HG03060 (cell line): ENCODE results near the gene IFNE.
A peak's percentile ranks its signal among the peaks of the same experiment; 100 is the strongest.
"Not testable (repeated sequence)": the region's sequence is repeated elsewhere in the genome, so short reads cannot be mapped to it uniquely, and the experiment has no call there.

ENCODE experiments used
- ATAC-seq: cut with Tn5 transposase; IDR thresholded peaks from one replicate; pipeline ENCODE4 v1.9.1; 2021; ENCODE audit warnings: low read depth, moderate number of reproducible peaks; ENCODE audit not compliant: unreplicated experiment

IFNE gene

DNA sequence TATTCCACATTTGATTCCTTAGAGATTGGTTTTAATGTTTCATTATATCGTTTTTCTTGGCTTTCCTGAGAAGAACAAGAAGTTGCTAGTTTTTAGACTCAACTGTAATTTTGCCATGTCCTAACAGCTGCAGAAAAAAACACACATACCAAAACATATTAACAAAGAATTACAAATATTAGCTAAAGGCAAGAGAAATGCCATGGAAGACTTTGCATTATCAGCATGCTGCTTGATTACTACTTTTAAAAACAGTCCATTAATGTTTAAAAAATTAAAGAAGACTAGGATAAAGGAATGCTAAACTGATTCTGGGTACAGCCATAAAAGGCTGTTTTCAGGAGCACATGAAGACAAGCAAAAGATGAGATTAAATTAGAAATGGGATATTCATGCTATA is 20.5 kb upstream of the IFNE start:
- no peak for ATAC-seq

DNA sequence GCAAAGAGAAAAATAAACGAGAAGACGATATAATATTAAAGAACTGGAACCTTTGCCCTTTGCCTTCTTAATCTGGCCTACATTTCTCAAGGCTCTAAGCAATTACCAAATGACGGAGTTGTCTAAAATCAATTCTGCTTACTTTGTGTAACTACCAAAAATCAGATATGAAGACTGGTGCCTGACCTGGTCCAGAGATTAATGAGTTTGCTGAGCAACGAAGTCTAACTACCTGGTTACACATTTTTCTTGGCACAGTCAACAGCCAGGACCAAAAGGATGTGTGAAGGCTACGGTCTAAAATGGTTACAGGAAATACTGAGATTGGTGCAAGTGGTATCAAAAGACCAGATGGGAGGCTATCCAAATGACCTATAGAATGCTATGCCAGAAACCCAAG is 17.8 kb upstream of the IFNE start:
- no peak for ATAC-seq

DNA sequence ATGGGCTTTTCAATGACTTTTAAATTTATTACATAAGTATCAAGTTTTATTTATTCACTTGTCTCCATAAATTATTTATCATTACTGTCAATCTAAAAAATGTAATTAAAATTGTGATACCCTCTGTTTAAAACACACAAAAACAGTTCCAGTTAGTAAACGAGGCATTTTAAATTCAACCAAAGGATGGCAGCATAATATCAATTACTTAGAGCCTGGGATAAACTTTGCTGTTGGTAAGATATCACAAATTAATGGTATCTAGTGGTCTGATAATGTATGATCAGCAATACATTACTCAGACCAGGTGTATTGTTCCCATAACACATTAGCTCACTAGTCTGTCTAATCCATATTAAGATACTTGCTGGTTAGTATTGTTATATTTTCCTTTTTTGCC is 9.6 kb upstream of the IFNE start:
- no peak for ATAC-seq

DNA sequence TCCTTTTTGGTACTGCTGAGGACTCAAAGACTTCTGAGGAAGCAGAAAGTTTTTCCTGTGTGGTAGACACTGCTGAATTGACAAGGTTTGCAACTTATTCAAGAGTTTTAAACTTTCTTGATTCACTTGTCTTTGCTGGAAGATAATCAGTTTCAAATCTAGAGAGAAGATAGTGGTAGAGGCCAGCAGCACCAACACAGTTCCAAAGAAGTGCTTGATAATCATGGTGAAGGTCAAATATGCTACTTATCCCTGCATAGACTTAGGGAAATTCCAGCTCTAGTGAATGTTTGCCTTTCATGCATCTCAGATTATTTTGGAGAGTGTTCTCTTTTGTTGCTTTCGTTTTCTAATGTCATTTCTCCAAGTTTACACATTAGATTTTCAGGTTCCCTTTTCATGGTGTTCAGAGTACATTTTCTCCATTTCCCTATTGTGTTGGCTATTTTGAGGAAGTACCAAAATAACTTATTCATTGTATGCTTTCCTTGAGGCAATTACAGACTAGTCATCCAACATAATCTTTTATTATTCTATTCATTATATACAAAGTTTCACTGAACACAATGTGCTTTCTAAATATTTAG is 550 bp downstream of the IFNE start:
- ATAC-seq = no peak

DNA sequence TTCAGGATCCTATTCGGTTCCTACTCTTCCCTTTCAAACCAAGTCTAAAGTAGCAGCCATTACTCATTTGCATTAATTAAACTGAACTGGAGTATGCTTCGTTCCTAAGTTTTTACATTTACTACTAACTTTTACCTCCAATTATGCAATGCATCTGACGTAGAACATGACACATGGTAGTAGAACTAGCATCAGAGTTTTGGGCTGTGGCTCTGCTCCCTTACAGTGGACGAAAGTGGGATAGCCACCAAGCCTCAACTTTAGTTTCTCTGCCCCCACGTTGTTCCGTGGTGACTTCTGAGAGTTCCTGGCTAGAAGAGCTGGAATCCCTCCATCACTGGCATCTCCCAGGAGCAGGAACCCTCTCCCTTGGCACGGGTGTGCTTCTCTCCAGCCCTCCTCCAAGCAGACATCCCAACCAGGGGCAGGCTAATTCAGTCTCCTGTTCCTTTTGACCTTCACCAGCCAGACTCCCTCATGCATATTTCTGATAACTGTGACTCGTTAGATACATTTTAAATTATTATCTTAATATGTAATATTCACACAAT is 2.9 kb downstream of the IFNE start:
- ATAC-seq = no peak

DNA sequence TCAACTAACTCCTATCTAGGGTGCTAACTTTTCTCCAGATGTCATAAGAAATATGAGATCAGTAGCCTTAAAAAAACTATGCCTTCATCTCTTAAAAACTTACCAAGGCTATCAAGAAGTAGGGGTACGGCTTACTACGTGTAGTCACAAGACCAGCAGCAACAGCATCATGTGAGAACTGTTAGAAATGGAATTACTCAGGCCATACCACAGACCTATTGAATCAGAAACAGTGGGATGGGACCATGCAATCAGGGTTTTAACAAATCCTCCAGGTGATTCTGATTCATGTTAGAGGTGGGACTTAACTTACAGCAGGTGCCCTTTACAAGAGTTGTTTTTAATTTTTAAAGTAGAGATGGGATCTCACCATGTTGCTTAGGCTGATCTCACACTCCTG is 4.6 kb downstream of the IFNE start:
- ATAC-seq = no peak

DNA sequence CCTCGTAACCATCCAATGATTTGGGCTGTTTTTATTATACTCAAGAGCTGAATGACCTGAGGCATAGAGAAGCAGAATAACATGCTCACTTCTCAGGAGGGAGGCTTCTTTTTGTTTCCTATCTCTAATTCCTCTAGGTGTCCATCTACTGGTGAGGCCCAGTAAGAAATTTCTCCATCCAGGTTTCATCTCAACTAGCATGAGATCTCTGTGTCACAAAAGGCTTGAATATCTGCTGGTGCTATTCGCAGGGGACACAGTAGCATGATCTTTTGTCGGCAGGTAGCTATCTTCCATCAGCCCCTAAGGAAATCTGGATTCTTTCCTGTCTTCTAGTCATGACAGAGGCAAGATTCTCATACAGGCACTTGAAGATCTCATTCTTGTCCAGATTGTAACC is 8.9 kb downstream of the IFNE start:
- ATAC-seq = no peak

DNA sequence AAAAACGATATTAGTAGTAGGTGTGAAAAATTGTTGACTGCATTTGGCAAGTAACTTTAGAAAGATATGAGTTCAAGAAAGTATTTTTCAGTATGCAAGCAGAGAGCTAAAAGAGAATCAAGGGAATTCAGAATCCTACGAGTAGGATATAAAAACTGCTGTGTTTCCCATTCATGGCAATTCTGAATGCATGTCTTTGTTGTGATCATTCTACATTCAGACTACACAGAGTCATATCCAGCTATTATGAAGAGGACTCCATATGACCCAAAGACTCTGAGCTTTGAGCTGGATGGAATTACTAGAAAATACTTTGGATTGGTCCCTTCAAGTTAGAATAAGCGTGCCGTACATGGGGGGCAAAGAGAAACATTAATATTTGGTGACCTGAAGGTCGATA is 12.0 kb downstream of the IFNE start:
- ATAC-seq = no peak

DNA sequence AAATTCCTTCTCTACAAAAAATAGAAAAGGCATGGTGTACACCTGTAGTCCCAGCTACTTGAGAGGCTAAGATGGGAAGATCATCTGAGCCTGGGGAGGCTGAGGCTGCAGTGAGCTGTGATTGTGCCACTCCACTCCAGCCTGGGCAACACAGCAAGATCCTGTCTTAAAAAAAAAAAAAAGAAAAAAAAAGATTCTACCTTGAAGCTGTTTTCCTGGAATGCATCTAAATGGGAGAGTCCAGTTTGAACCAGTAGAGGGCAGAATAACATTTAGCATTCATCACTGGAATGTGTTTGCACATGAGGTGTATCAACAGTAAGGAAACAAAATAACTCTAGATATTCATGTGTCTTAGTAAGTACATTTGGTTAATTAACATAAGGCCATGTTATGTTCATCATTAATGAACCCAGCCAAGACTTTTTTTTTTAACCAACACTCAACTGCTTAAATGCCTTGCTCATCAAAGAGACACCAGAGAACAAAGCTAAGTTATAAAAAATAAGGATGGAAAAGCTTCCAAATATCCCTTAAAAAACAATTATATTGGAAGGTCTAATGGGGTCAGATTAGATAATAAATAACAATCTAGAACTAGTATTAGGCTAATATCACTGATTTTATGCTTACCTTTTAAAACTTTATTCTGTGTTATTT is 16.1 kb downstream of the IFNE start:
- no peak for ATAC-seq

DNA sequence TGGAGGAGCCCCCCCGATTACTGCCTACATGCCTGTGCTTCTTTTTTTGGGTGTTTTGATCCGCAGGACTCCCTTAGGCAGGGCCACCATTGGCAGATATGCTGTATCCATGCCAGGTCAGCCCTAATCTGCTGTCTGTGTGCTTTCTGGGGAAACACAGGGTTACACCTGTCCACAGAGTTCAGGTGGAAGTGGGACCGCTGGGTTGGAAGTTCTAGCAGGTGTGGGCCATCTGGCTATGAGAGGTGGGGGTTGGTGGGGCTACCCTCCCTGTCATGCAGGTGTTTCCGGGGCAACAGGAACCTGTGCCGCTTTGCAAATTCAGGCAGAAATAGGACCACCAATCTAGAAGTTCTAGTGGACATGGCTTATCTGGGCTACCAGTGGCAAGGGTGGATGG is 17.0 kb downstream of the IFNE start:
- no peak for ATAC-seq

DNA sequence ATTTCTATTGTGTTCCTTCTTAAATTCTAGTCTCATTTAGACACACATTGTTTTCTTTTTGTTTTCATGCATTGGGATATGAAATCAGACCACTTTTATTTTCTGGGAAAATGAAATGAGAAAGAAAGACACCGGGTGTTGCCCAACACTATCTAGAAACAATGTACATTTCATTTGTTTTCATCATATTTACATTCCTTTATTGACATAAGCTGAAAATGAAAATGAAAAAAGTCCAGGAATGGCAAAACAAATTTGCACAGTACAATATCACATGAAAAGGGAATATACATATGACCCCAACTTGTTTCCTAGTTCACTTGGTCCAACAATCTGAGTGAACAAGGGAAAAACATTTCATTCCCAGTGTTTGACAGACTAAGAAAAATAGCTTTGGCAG is 20.7 kb downstream of the IFNE start:
- ATAC-seq = no peak

DNA sequence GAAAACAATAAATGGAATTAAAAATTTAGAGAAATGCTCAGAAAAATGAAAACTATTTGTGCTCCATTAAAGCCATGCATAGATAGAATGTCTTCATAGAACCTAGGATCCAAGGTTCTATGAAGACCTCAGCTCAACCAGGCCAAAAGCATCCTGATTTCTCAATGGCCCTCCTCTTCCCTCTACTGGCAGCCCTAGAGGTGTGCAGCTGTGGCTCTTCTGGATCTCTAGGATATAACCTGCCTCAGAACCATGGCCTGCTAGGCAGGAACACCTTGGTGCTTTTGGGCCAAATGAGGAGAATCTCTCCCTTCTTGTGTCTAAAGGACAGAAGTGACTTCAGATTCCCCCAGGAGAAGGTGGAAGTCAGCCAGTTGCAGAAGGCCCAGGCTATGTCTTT is 26.8 kb downstream of the IFNE start:
- peak; percentile 55 for ATAC-seq

DNA sequence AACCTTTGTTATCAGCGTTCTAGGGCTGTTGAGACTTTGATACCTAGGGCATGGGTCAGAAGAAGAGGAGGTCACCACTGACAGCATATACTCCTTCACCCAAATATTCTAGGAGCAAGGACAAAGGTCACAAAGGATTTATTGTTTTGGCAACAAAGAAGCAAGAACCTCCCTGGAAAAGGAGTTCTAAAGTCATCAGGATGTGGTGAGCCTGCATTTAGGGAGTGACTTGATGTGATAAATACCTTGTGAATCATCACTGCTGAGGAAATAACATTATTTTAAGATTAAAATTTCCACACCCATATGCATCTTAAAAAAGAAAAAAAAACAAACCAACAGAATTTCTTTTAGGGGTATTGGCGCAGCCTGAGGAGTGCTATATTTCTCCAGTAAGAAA is 28.0 kb downstream of the IFNE start:
- no peak for ATAC-seq

DNA sequence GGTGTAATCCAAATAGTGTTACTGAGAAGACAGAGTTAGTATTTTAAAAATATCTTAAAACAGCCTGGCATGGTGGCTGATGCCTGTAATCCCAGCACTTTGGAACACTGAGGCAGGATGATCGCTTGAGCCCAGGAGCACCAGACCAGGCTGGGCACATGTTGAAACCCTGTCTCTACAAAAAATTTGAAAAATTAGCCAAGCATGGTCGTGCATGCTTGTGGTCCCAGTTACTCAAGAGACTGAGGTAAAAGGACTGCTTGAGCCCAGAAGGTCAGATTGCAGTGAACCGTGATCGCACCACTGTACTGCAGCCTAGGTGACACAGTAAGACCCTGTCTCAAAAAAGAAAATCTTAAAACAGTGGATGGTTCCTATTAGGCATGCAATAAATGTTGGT is 29.4 kb downstream of the IFNE start:
- ATAC-seq = no peak

DNA sequence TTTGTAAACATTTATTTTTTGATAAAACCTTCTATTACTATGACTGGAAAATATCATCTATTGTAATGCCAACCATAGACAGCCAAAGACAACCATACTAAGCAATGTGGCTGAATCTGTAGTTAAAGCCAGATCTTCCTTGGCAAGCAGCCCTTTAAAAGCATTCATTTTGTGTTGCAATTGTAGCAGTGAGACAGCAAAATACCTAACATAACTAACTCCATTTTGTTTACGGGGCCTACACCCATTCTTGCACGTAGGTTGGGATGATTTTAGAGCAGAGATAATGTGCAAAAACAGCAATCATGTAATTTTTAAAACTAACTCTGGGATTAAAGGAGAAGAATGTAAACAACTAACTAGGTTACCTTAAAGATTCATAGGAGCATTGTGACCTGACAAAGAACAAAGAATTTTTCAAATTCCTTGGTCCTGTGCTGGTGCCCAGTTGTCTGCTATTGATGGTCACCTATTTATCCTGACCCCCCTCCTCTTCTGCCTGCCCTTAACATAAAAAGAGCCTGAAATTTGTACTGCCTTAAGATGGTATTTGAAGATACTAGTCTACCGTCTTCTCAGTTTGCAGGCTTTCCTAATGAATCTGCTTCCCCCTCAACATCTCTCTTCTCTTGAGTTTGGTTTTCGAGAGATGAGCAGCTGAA is 31.2 kb downstream of the IFNE start:
- ATAC-seq = no peak

DNA sequence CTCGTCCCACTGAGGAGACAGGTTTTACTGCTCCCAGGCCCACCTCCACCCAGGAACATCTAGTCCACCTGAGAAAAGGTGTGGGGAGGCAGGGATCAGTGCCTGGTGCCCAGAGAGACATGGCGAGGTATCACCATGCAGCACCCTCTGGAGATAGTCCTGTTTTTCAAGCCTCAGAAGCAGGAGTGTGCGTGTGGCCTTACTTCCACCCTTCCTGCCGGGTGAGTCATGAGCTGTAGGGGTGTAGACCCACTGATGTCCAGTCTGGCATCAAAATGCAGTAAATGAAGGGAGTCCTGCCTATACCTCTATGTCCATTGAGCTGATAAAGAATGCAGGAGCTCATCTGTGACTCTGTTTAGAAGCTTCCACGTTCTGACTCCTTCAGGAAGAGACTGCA is 32.8 kb downstream of the IFNE start:
- not testable (repeated sequence) for ATAC-seq

DNA sequence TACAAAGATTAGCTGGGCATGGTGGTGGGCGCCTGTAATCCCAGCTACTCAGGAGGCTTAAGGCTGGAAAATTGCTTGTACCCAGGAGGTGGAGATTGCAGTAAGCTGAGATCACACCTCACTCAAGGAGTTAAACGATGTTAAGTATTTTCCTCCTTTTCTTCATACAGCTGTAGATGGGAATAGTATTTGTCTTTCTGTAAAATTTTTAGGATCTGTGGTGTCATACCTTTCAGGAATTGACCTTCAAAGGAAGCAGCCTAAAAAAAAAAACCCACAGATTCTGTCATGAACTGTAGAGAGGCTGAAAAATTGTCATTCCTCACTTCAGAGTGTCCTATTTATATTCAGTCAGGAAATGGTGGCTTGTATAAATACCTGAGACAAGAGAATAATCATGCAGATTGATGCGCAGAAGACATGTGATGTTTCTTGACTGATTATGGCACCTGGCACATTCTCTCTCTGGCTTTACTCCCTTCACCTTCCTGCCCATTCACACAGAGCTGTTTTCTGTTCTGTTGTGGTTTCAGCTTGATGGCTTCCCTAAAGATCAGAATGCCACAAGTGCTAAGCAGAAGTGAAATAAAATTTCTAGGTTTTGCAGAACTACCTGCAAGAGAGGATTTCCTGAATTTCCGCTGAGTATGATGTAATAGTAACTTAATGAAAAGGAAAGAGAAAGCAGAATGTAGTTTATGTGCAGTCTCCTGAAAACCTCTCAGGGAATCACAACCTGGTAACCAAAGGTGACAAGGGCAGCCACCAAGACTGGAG is 38.1 kb downstream of the IFNE start:
- ATAC-seq = peak; percentile 96

DNA sequence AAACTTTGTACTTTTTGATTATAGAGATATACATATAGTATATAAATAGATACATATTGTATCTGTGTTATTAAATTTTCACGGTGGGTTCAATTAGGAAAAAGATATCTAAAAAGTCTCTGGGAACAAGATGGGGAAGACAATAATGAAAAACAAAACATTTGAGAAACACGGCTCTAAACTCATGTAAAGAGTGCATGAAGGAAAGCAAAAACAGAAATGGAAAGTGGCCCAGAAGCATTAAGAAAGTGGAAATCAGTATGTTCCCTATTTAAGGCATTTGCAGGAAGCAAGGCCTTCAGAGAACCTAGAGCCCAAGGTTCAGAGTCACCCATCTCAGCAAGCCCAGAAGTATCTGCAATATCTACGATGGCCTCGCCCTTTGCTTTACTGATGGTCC is 42.0 kb downstream of the IFNE start, which contains the start of gene IFNA1:
Gene IFNA1 (plus strand): TSS at position 301 of the 400 bp plus-strand sequence. CDS start 69 bp downstream, at position 370.
- ATAC-seq = no peak

DNA sequence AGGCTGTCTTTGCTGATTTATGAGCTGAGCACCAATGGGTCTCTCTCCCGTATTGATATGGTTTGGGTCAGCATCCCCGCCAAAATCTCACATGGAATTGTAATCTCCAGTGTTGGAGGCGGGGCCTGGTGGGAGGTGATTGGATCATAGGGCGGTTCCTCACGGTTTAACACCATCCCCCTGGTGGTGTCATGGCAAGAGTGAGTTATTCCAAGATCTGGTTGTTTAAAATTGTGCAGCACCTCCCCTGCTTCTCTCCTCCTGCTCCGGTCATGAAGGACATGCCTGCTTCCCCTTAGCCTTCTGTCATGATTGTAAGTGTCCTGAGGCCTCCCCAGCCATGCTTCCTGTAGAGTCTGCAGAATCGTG is 47.1 kb downstream of the IFNE start:
- not testable (repeated sequence) for ATAC-seq

DNA sequence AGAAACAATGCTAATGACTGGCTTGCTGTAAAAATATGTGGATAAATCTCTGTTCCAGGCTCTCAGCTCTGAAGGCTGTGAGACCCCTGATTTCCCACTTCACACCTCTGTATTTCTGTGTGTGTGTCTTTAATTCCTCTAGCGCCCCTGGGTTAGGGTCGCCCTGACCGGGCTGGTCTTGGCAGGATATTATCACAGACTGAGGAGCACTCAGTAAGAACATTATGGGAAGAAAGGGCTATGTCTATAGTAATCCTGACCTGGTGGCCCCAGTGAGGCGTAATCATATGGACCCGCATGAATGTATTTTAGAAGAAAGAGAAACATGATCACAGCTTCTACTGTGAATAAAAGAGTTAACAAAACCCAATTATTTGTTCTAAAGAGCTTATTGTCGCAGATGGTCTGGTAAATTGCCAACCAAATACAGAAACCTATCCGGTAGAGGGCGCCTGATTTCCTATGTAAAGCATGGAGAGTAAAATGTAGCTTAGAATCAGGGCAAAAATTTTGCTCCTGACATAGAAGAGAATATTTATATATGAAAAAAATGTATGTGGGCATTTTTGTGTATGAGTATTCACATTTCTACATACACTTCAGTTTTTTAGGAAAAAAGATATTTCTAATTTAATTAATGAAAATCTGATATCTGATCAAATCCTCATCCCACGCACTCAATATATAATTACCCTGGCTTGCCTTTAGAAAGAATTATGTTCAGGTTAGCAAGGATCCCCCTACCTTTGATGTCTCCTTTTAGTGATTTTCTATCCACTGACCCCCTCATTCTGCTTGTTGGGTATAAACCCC is 47.7 kb downstream of the IFNE start:
- no peak for ATAC-seq
